ENCODE results near the gene TRPM7.

Gene TRPM7

DNA sequence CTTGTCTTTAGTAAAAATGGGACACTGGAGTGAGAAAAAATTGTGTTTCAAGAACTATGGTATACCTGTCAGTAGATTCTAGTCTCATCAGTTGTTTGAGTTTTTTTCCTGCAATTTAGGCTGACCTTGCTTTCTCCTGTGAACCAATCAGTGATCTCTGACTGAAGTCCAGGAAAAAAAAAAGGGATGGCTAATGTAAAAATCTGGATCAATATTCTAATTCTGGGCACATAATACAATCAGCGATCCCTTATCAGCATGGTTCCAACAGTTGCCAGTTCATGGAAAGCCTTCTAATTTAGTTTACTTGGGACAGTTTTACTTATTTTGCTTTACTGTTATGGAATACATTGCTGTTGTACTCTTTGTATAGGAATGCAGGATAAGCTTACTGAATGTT, 17.0 kb downstream of the TRPM7 start:
- in situ Hi-C loops (cut with MboI; ENCODE audit: low pct_unique_long_range_greater_than_20kb, low sequenced_read_pairs, unreplicated experiment), result loop anchor here (10.0 kb wide), 1 partner anchor 205 kb away; no protein-coding TSS in a partner anchor
- DNase-seq (ENCODE audit: low spot score), result no peak
- TF ChIP-seq, protein P1, sequence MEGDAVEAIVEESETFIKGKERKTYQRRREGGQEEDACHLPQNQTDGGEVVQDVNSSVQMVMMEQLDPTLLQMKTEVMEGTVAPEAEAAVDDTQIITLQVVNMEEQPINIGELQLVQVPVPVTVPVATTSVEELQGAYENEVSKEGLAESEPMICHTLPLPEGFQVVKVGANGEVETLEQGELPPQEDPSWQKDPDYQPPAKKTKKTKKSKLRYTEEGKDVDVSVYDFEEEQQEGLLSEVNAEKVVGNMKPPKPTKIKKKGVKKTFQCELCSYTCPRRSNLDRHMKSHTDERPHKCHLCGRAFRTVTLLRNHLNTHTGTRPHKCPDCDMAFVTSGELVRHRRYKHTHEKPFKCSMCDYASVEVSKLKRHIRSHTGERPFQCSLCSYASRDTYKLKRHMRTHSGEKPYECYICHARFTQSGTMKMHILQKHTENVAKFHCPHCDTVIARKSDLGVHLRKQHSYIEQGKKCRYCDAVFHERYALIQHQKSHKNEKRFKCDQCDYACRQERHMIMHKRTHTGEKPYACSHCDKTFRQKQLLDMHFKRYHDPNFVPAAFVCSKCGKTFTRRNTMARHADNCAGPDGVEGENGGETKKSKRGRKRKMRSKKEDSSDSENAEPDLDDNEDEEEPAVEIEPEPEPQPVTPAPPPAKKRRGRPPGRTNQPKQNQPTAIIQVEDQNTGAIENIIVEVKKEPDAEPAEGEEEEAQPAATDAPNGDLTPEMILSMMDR (IDR thresholded peaks at IDR 0.05; ENCODE audit: extremely low read depth, insufficient read depth, missing control alignments), result no peak

DNA sequence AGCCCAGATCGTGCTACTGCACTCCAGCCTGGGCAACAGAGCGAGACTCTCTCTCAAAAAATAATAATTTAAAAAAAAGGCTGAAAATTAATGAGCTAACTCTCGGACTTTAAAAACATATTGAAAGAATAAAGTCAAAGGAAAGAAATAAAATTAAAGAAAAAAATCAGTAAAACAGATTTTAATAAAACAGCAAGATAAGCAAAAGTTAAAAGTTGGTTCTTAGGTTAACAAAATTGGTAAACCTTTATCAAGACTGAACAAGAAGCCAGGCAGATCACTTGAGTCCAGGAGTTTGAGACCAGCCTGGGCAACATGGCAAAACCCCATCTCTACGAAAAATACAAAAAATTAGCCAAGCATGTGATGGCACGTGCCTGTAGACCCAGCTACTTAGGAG, 20.7 kb downstream of the TRPM7 start:
- in situ Hi-C loops (cut with MboI; ENCODE audit: low pct_unique_long_range_greater_than_20kb, low sequenced_read_pairs, unreplicated experiment), result loop anchor here (10.0 kb wide), 1 partner anchor 209 kb away; no protein-coding TSS in a partner anchor
- TF ChIP-seq, protein P1 (IDR thresholded peaks at IDR 0.05; ENCODE audit: extremely low read depth, insufficient read depth, missing control alignments), result no peak
- DNase-seq (ENCODE audit: low spot score), result no peak

DNA sequence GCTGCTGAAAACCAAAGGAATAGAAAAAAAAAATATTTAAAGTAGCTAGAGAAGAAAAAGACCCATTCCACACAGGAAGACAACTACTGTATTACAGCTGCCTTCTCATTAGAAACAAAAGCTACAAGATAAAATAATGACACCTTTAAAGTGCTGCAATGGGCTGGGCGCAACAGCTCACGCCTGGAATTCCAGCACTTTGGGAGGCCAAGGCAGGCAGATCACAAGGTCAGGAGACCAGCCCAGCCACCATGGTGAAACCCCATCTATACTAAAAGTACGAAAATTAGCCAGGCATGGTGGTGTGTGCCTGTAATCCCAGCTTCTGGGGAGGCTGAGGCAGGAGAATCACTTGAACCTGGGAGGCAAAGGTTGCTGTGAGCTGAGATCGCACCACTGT, 31.0 kb downstream of the TRPM7 start:
- no peak for DNase-seq (ENCODE audit: low spot score)
- in situ Hi-C loops (cut with MboI; ENCODE audit: low pct_unique_long_range_greater_than_20kb, low sequenced_read_pairs, unreplicated experiment), result no loop called here
- TF ChIP-seq, protein P1 (IDR thresholded peaks at IDR 0.05; ENCODE audit: extremely low read depth, insufficient read depth, missing control alignments), result no peak

DNA sequence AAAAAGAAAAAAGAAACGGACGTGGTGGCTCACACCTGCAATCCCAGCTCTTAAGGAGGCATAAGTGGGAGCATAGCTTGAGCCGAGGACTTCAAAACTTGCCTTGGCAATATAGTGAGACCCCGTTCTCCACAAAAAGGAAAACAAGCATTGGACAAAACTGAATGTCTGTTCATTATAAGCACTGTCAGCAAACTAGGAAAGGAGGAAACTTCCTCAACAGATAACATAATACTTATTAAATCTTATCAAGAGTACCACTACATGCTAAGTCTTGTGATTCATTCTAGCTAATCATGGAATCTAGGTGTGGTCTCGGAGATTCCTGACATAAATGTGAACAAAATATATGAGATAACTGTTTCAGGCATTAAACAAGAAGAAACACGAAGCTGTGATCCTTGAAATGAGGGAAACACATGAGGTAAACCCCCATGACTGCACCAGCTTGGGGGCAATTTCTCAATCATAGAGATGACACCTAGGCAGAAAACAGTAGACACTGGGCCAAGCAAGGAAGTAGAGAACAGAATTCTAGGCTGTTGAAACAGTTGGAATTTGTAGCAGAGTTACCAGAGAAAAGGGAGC, 33.3 kb downstream of the TRPM7 start:
- TF ChIP-seq, protein P1 (IDR thresholded peaks at IDR 0.05; ENCODE audit: extremely low read depth, insufficient read depth, missing control alignments), result no peak
- in situ Hi-C loops (cut with MboI; ENCODE audit: low pct_unique_long_range_greater_than_20kb, low sequenced_read_pairs, unreplicated experiment), result no loop called here
- DNase-seq (ENCODE audit: low spot score), result no peak

DNA sequence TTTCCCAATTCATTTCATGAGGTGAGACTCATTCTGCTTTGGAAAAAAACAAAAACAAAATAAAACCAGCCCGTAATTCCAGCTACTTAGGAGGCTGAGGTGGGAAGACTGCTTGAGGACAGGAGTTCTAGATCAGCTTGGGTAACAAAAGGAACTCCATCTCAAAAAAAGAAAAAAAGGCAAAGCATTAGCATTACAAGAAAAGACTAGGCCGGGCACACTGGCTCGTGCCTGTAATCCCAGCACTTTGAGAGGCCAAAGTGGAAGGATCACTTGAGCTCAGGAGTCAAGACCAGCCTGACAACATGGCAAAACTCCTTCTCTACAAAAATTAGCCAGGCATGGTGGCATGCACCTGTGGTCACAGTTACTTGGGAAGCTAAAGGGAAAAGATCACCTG, 33.9 kb downstream of the TRPM7 start:
- in situ Hi-C loops (cut with MboI; ENCODE audit: low pct_unique_long_range_greater_than_20kb, low sequenced_read_pairs, unreplicated experiment), result no loop called here
- no peak for DNase-seq (ENCODE audit: low spot score)
- TF ChIP-seq, protein P1 (IDR thresholded peaks at IDR 0.05; ENCODE audit: extremely low read depth, insufficient read depth, missing control alignments), result no peak

DNA sequence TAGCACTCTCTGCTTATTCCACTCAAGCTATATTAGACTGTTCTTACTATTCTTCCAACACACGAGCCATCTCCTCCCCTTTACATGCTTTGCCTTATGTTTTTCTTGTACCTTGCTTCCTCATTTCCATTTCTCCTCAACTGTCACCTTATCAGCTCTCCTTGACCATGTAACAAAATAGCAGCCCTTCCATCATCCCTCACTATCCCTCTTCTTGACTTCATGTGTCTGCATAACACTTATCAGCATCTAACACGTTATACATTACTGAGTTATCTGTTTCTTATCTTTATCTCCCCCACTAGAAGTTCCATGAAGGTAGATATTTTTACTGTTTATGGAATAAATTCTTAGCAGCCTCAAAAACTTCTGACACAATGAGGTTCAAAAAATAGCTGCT, 45.3 kb downstream of the TRPM7 start:
- DNase-seq (ENCODE audit: low spot score), result no peak
- in situ Hi-C loops (cut with MboI; ENCODE audit: low pct_unique_long_range_greater_than_20kb, low sequenced_read_pairs, unreplicated experiment), result no loop called here
- TF ChIP-seq, protein P1 (IDR thresholded peaks at IDR 0.05; ENCODE audit: extremely low read depth, insufficient read depth, missing control alignments), result no peak
